Ammon's horn (tissue), 1 donor: Measurements from ENCODE around the gene NEUROD2.

ENCODE experiments used
- DNase-seq: peaks from one replicate; pipeline ENCODE4 v3.0.0-alpha.2; 2016; ENCODE audit warnings: low spot score

NEUROD2 gene

GRCh38 chr17:39618956-39619785 is 11.5 kb upstream of the NEUROD2 start:
- DNase-seq: no peak

GRCh38 chr17:39618246-39618913 is 10.7 kb upstream of the NEUROD2 start:
- DNase-seq: no peak

GRCh38 chr17:39617446-39618245 is 9.9 kb upstream of the NEUROD2 start:
- peak; percentile 65 for DNase-seq

- DNase-seq: no peak
These were observed 9.4 kb upstream of the NEUROD2 start for GRCh38 chr17:39617100-39617445.

- no peak for DNase-seq
These were observed 7.7 kb upstream of the NEUROD2 start for GRCh38 chr17:39615434-39615833.

- DNase-seq: no peak
These were observed 6.9 kb upstream of the NEUROD2 start for GRCh38 chr17:39614545-39615157.

GRCh38 chr17:39612935-39613464 is 5.3 kb upstream of the NEUROD2 start:
- no peak for DNase-seq

GRCh38 chr17:39612291-39612894 is 4.7 kb upstream of the NEUROD2 start:
- no peak for DNase-seq

- DNase-seq: no peak
These were observed 3.8 kb upstream of the NEUROD2 start for GRCh38 chr17:39611401-39612112.

GRCh38 chr17:39609416-39610025 is 1.8 kb upstream of the NEUROD2 start:
- no peak for DNase-seq

- no peak for DNase-seq
These were observed 642 bp upstream of the NEUROD2 start for GRCh38 chr17:39608142-39608981.

GRCh38 chr17:39607057-39607850 is 466 bp downstream of the NEUROD2 start:
- DNase-seq: no peak

GRCh38 chr17:39606434-39607056 is 1.2 kb downstream of the NEUROD2 start:
- no peak for DNase-seq

- DNase-seq: no peak
These were observed 2.0 kb downstream of the NEUROD2 start for GRCh38 chr17:39605492-39606433.

- DNase-seq: no peak
These were observed 2.7 kb downstream of the NEUROD2 start for GRCh38 chr17:39604911-39605491.

- no peak for DNase-seq
These were observed 4.3 kb downstream of the NEUROD2 start for GRCh38 chr17:39603304-39604016.
